B cell (primary cell): ENCODE results near the gene LSM14B.

Source experiments
- CTCF ChIP-seq: fragments of 200-600 bp; IDR thresholded peaks from one replicate; pipeline ENCODE4 v1.8.0; 2022; ENCODE audit warnings: antibody characterized with exemption, mild to moderate bottlenecking
- EZH2 ChIP-seq: IDR thresholded peaks from 2 replicates; pipeline ENCODE4 v1.6.1; 2012; ENCODE audit warnings: borderline replicate concordance, low read depth, mild to moderate bottlenecking, moderate library complexity, low read length; ENCODE audit not compliant: insufficient read depth, poor library complexity, severe bottlenecking

GRCh38 chr20:62143081-62143956, 21.0 kb downstream of the LSM14B start, which contains the start of the genes PSMA7 and SS18L1:
- TF ChIP-seq CTCF: no peak
- TF ChIP-seq EZH2: no peak
